Fibroblast of lung (primary cell): ENCODE measurements around the gene ARHGAP18.

Experiments used
- EZH2 ChIP-seq: IDR thresholded peaks from 2 replicates; pipeline ENCODE4 v1.5.1; 2012; ENCODE audit warnings: low read length, control low read depth, mild to moderate bottlenecking; ENCODE audit errors: missing control alignments
- TF ChIP-seq, protein P1 (sequence below), 2 donors: IDR thresholded peaks in 1 of 2; conservative IDR thresholded peaks in 1 of 2; 1 replicate in 1 of 2; 2 replicates in 1 of 2; pipeline ENCODE4 v1.5.1; 2011 to 2012; ENCODE audit warnings: low read length in 2 of 2, control low read depth in 1 of 2, inconsistent platforms in 1 of 2, low read depth in 1 of 2, mild to moderate bottlenecking in 1 of 2

GRCh38 chr6:129744880-129745237 lies 34.9 kb upstream of the ARHGAP18 start:
- no peak for TF ChIP-seq EZH2
- TF ChIP-seq, protein P1, sequence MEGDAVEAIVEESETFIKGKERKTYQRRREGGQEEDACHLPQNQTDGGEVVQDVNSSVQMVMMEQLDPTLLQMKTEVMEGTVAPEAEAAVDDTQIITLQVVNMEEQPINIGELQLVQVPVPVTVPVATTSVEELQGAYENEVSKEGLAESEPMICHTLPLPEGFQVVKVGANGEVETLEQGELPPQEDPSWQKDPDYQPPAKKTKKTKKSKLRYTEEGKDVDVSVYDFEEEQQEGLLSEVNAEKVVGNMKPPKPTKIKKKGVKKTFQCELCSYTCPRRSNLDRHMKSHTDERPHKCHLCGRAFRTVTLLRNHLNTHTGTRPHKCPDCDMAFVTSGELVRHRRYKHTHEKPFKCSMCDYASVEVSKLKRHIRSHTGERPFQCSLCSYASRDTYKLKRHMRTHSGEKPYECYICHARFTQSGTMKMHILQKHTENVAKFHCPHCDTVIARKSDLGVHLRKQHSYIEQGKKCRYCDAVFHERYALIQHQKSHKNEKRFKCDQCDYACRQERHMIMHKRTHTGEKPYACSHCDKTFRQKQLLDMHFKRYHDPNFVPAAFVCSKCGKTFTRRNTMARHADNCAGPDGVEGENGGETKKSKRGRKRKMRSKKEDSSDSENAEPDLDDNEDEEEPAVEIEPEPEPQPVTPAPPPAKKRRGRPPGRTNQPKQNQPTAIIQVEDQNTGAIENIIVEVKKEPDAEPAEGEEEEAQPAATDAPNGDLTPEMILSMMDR (conservative IDR thresholded peaks at IDR 0.05 in 1 of 2, IDR thresholded peaks at IDR 0.05 in 1 of 2; ENCODE audit: low read depth in 1 of 2, low read length in 2 of 2), result no peak
